H1 (cell line): ENCODE data around the gene PLXNB2. TPM values are rescaled to one million over a fixed set of nuclear protein-coding genes. Genes with fewer than 3 reads are reported as not detected.

Source experiments
- BACH1 ChIP-seq: IDR thresholded peaks from 2 replicates; pipeline ENCODE4 v1.6.1; 2012; ENCODE audit warnings: low read length, improper control_type of control experiment
- BRCA1 ChIP-seq: IDR thresholded peaks from 2 replicates; pipeline ENCODE4 v1.6.1; 2012; ENCODE audit warnings: low read depth, low read length, improper control_type of control experiment
- CREB1 ChIP-seq: IDR thresholded peaks from 2 replicates; pipeline ENCODE4 v1.6.1; 2012; ENCODE audit warnings: inconsistent platforms
- HDAC2 ChIP-seq, 2 experiments: fragments of 300-600 bp in 1 of 2; sonication (generic) in 1 of 2; IDR thresholded peaks; 2 replicates each; pipeline ENCODE4 v1.6.1; 2011 to 2012; ENCODE audit warnings: low read depth in 2 of 2, low read length in 2 of 2, mild to moderate bottlenecking in 2 of 2, moderate library complexity in 2 of 2, borderline replicate concordance in 1 of 2, inconsistent platforms in 1 of 2
- JUN ChIP-seq: IDR thresholded peaks from 2 replicates; pipeline ENCODE4 v1.6.1; 2011; ENCODE audit warnings: low read depth, mild to moderate bottlenecking, improper control_type of control experiment, low read length
- MAFK ChIP-seq: IDR thresholded peaks from 2 replicates; pipeline ENCODE4 v1.6.1; 2012; ENCODE audit warnings: low read depth, mild to moderate bottlenecking, improper control_type of control experiment, low read length
- SP4 ChIP-seq: IDR thresholded peaks from 2 replicates; pipeline ENCODE4 v1.6.1; 2012; ENCODE audit warnings: low read length, inconsistent platforms
- SUZ12 ChIP-seq: fragments of 200-600 bp; sonication (generic); IDR thresholded peaks from 2 replicates; pipeline ENCODE4 v1.6.1; 2012; ENCODE audit warnings: mild to moderate bottlenecking, inconsistent platforms, low read length, moderate library complexity, mixed read lengths
- TAF1 ChIP-seq: IDR thresholded peaks from 2 replicates; pipeline ENCODE4 v1.6.1; 2011; ENCODE audit warnings: mild to moderate bottlenecking, low read depth, low read length
- USF2 ChIP-seq: IDR thresholded peaks from 2 replicates; pipeline ENCODE4 v1.6.1; 2011; ENCODE audit warnings: low read length, improper control_type of control experiment
- polyA plus RNA-seq, 7 experiments: library from polyadenylated mRNA; depleted of rRNA in 3 of 7; stranded (reverse) in 5 of 7; unstranded in 2 of 7; fragments of >200 nt in 5 of 7; fragments of 200-250 nt in 2 of 7; gene quantifications; 1 replicate in 5 of 7; 2 replicates in 1 of 7; 4 replicates in 1 of 7; pipeline versions ENCODE4 v1.2.1 to v1.2.3, GENCODE V29; 2011 to 2013; ENCODE audit warnings: missing spikeins in 2 of 7, mixed read lengths in 2 of 7
- total RNA-seq: library from RNA; stranded (reverse); fragmentation: NEBNext Ultra II Directional; extraction: Animal tissue kit (Norgen Biotek cat#: 25700); gene quantifications from 2 replicates; pipeline ENCODE4 v1.2.1, GENCODE V29; 2021
- TF ChIP-seq, protein P1 (sequence below): fragments of 300-600 bp; sonication (generic); IDR thresholded peaks from 2 replicates; pipeline ENCODE4 v1.7.1; 2012; ENCODE audit warnings: low read length, moderate library complexity, mild to moderate bottlenecking, inconsistent platforms; ENCODE audit not compliant: insufficient replicate concordance

PLXNB2 gene
- total and polyA plus RNA-seq, 2 of the 8 experiments (the other 6 are each of a cell fraction or from before 2014, with no cell fraction given) = 58.3 to 92.8 TPM

- TF ChIP-seq, protein P1, sequence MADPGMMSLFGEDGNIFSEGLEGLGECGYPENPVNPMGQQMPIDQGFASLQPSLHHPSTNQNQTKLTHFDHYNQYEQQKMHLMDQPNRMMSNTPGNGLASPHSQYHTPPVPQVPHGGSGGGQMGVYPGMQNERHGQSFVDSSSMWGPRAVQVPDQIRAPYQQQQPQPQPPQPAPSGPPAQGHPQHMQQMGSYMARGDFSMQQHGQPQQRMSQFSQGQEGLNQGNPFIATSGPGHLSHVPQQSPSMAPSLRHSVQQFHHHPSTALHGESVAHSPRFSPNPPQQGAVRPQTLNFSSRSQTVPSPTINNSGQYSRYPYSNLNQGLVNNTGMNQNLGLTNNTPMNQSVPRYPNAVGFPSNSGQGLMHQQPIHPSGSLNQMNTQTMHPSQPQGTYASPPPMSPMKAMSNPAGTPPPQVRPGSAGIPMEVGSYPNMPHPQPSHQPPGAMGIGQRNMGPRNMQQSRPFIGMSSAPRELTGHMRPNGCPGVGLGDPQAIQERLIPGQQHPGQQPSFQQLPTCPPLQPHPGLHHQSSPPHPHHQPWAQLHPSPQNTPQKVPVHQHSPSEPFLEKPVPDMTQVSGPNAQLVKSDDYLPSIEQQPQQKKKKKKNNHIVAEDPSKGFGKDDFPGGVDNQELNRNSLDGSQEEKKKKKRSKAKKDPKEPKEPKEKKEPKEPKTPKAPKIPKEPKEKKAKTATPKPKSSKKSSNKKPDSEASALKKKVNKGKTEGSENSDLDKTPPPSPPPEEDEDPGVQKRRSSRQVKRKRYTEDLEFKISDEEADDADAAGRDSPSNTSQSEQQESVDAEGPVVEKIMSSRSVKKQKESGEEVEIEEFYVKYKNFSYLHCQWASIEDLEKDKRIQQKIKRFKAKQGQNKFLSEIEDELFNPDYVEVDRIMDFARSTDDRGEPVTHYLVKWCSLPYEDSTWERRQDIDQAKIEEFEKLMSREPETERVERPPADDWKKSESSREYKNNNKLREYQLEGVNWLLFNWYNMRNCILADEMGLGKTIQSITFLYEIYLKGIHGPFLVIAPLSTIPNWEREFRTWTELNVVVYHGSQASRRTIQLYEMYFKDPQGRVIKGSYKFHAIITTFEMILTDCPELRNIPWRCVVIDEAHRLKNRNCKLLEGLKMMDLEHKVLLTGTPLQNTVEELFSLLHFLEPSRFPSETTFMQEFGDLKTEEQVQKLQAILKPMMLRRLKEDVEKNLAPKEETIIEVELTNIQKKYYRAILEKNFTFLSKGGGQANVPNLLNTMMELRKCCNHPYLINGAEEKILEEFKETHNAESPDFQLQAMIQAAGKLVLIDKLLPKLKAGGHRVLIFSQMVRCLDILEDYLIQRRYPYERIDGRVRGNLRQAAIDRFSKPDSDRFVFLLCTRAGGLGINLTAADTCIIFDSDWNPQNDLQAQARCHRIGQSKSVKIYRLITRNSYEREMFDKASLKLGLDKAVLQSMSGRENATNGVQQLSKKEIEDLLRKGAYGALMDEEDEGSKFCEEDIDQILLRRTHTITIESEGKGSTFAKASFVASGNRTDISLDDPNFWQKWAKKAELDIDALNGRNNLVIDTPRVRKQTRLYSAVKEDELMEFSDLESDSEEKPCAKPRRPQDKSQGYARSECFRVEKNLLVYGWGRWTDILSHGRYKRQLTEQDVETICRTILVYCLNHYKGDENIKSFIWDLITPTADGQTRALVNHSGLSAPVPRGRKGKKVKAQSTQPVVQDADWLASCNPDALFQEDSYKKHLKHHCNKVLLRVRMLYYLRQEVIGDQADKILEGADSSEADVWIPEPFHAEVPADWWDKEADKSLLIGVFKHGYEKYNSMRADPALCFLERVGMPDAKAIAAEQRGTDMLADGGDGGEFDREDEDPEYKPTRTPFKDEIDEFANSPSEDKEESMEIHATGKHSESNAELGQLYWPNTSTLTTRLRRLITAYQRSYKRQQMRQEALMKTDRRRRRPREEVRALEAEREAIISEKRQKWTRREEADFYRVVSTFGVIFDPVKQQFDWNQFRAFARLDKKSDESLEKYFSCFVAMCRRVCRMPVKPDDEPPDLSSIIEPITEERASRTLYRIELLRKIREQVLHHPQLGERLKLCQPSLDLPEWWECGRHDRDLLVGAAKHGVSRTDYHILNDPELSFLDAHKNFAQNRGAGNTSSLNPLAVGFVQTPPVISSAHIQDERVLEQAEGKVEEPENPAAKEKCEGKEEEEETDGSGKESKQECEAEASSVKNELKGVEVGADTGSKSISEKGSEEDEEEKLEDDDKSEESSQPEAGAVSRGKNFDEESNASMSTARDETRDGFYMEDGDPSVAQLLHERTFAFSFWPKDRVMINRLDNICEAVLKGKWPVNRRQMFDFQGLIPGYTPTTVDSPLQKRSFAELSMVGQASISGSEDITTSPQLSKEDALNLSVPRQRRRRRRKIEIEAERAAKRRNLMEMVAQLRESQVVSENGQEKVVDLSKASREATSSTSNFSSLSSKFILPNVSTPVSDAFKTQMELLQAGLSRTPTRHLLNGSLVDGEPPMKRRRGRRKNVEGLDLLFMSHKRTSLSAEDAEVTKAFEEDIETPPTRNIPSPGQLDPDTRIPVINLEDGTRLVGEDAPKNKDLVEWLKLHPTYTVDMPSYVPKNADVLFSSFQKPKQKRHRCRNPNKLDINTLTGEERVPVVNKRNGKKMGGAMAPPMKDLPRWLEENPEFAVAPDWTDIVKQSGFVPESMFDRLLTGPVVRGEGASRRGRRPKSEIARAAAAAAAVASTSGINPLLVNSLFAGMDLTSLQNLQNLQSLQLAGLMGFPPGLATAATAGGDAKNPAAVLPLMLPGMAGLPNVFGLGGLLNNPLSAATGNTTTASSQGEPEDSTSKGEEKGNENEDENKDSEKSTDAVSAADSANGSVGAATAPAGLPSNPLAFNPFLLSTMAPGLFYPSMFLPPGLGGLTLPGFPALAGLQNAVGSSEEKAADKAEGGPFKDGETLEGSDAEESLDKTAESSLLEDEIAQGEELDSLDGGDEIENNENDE = no peak
- TF ChIP-seq SP4 (no peak), JUN (no peak), BRCA1 (no peak), CREB1 (no peak), MAFK (no peak), TAF1 (no peak), USF2 (no peak), BACH1 (no peak), SUZ12 (no peak), HDAC2 (IDR thresholded peaks at IDR 0.05; ENCODE audit: borderline replicate concordance in 1 of 2, low read depth in 2 of 2, low read length in 2 of 2) (no peak)
Observed at GRCh38 chr22:50300620-50301257, 6.7 kb downstream of the PLXNB2 start (continued).
